Measurements from ENCODE around the gene FARP1. TPM values are rescaled to one million over a fixed set of nuclear protein-coding genes. Genes with fewer than 3 reads are reported as not detected.

Gene FARP1
- total RNA-seq, 2 experiments from 2014 or later = not detected

- no peak overlapping the region for H3K4me2 ChIP-seq (ENCODE audit: low read length)
- no peaks in the 10 kb centered on the region for H4K20me1 ChIP-seq (ENCODE audit: insufficient read depth, low read length)
- H3K4me3 ChIP-seq (ENCODE audit: low read depth, low read length, poor library complexity, severe bottlenecking) = no peak overlapping the region
- no peaks in the 10 kb centered on the region for H3K4me1 ChIP-seq (ENCODE audit: insufficient read depth, low read length, poor library complexity, severe bottlenecking)
- no TSS peak for BruUV-seq (replicated peaks)
- H3K36me3 ChIP-seq (ENCODE audit: insufficient read depth, low read length) = no peaks in the 10 kb centered on the region
- H3K27ac ChIP-seq (ENCODE audit: low read depth, low read length, poor library complexity, severe bottlenecking) = no peak overlapping the region
- H3K79me2 ChIP-seq (ENCODE audit: insufficient read depth, low read depth, low read length) = no peaks in the 10 kb centered on the region
- no peak overlapping the region for H2AFZ ChIP-seq (ENCODE audit: low read length)
- H3K9me2 ChIP-seq (ENCODE audit: insufficient read depth, low read length) = no peaks in the 10 kb centered on the region
- no peaks in the 10 kb centered on the region for H3K9me3 ChIP-seq (ENCODE audit: low read length)
- CTCF ChIA-PET (ENCODE audit: unreplicated experiment) = no interaction called here
- intact Hi-C loops (cut with micrococcal nuclease; ENCODE audit: unreplicated experiment) = no loop called here
- DNase-seq (ENCODE audit: low spot score) = no peak
- POLR2A ChIA-PET = no interaction called here
- no peak for TF ChIP-seq EZH2phosphoT487 (IDR thresholded peaks at IDR 0.05; ENCODE audit: borderline replicate concordance, low read depth, low read length)
- TF ChIP-seq, protein P1, sequence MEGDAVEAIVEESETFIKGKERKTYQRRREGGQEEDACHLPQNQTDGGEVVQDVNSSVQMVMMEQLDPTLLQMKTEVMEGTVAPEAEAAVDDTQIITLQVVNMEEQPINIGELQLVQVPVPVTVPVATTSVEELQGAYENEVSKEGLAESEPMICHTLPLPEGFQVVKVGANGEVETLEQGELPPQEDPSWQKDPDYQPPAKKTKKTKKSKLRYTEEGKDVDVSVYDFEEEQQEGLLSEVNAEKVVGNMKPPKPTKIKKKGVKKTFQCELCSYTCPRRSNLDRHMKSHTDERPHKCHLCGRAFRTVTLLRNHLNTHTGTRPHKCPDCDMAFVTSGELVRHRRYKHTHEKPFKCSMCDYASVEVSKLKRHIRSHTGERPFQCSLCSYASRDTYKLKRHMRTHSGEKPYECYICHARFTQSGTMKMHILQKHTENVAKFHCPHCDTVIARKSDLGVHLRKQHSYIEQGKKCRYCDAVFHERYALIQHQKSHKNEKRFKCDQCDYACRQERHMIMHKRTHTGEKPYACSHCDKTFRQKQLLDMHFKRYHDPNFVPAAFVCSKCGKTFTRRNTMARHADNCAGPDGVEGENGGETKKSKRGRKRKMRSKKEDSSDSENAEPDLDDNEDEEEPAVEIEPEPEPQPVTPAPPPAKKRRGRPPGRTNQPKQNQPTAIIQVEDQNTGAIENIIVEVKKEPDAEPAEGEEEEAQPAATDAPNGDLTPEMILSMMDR (conservative IDR thresholded peaks at IDR 0.05; ENCODE audit: low read length) = no peak
These were observed 286.2 kb downstream of the FARP1 start for GRCh38 chr13:98429081-98429480.

- intact Hi-C loops (cut with micrococcal nuclease; ENCODE audit: unreplicated experiment) = no loop called here
- no peaks in the 10 kb centered on the region for H3K36me3 ChIP-seq (ENCODE audit: insufficient read depth, low read length)
These were observed 286.6 kb downstream of the FARP1 start for GRCh38 chr13:98429531-98429930.

GRCh38 chr13:98429977-98430736 is 287.3 kb downstream of the FARP1 start:
- H3K4me2 ChIP-seq (ENCODE audit: low read length) = no peak overlapping the region
- no peak overlapping the region for H3K4me3 ChIP-seq (ENCODE audit: low read depth, low read length, poor library complexity, severe bottlenecking)
- H3K79me2 ChIP-seq (ENCODE audit: insufficient read depth, low read depth, low read length) = no peaks in the 10 kb centered on the region
- DNase-seq (ENCODE audit: low spot score) = no peak
- BruUV-seq (replicated peaks) = no TSS peak
- intact Hi-C loops (cut with micrococcal nuclease; ENCODE audit: unreplicated experiment) = loop anchor here (5.0 kb wide), 1 partner anchor 583 kb away; no protein-coding TSS in a partner anchor
- CTCF ChIA-PET (ENCODE audit: unreplicated experiment) = no interaction called here
- H3K36me3 ChIP-seq (ENCODE audit: insufficient read depth, low read length) = no peaks in the 10 kb centered on the region
- H3K9me2 ChIP-seq (ENCODE audit: insufficient read depth, low read length) = no peaks in the 10 kb centered on the region
- no peak overlapping the region for H2AFZ ChIP-seq (ENCODE audit: low read length)
- H3K27ac ChIP-seq (ENCODE audit: low read depth, low read length, poor library complexity, severe bottlenecking) = no peak overlapping the region
- H3K4me1 ChIP-seq (ENCODE audit: insufficient read depth, low read length, poor library complexity, severe bottlenecking) = no peaks in the 10 kb centered on the region
- POLR2A ChIA-PET = no interaction called here
- H3K9me3 ChIP-seq (ENCODE audit: low read length) = no peaks in the 10 kb centered on the region
- H4K20me1 ChIP-seq (ENCODE audit: insufficient read depth, low read length) = no peaks in the 10 kb centered on the region
- TF ChIP-seq EZH2phosphoT487 (IDR thresholded peaks at IDR 0.05; ENCODE audit: borderline replicate concordance, low read depth, low read length) = no peak
- TF ChIP-seq, protein P1 (conservative IDR thresholded peaks at IDR 0.05; ENCODE audit: low read length) = no peak

More at GRCh38 chr13:98429531-98429930, 286.6 kb downstream of the FARP1 start:
- POLR2A ChIA-PET = no interaction called here
- Histone ChIP-seq H2AFZ (ENCODE audit: low read length) (no peak overlapping the region), H3K79me2 (ENCODE audit: insufficient read depth, low read depth, low read length) (no peaks in the 10 kb centered on the region), H3K4me3 (ENCODE audit: low read depth, low read length, poor library complexity, severe bottlenecking) (no peak overlapping the region), H3K27ac (ENCODE audit: low read depth, low read length, poor library complexity, severe bottlenecking) (no peak overlapping the region), H3K9me3 (ENCODE audit: low read length) (no peaks in the 10 kb centered on the region), H3K4me2 (ENCODE audit: low read length) (no peak overlapping the region), H3K4me1 (ENCODE audit: insufficient read depth, low read length, poor library complexity, severe bottlenecking) (no peaks in the 10 kb centered on the region), H3K9me2 (ENCODE audit: insufficient read depth, low read length) (no peaks in the 10 kb centered on the region), H4K20me1 (ENCODE audit: insufficient read depth, low read length) (no peaks in the 10 kb centered on the region)
- no peak for DNase-seq (ENCODE audit: low spot score)
- TF ChIP-seq, protein P1 (conservative IDR thresholded peaks at IDR 0.05; ENCODE audit: low read length) = no peak
- BruUV-seq (replicated peaks) = no TSS peak
- CTCF ChIA-PET (ENCODE audit: unreplicated experiment) = no interaction called here
